HCT116 (cell line): ENCODE results near the gene CIAO2A. TPM values are rescaled to one million over a fixed set of nuclear protein-coding genes. Genes with fewer than 3 reads are reported as not detected.

ENCODE experiments used
- ATAC-seq: fragments of 200-7000 bp; cut with Tn5 transposase; 2 replicates; pipeline ENCODE4 v1.9.1; 2020; ENCODE audit warnings: mild to moderate bottlenecking, moderate library complexity
- BruUV-seq: library from RNA; stranded (reverse); fragments of 400-500 nt; replicated peaks from 2 replicates; lab custom pipeline; 2021; lab: Mats Ljungman, UMichigan
- CTCF ChIA-PET: fragments of 300-600 bp; sonication (Branson Sonifier 250); formaldehyde crosslinking; loops from one replicate; lab custom pipeline; 2021; ENCODE audit warnings: antibody characterized with exemption; lab: Charles Lee
- POLR2A ChIA-PET: fragments of 300-600, 350-600 bp; sonication (Branson Sonifier 250); formaldehyde crosslinking; loops from one replicate; lab custom pipeline; 2021; ENCODE audit warnings: antibody characterized with exemption; lab: Charles Lee
- RAD21 ChIA-PET, 2 experiments: fragments of 300-600 bp; sonication (Branson Sonifier 250); formaldehyde crosslinking; loops; one replicate each; lab custom pipeline; 2023; ENCODE audit warnings: low total read pairs in 2 of 2; ENCODE audit not compliant: uncharacterized antibody in 2 of 2, unreplicated experiment in 2 of 2, low non-redundant PET in 1 of 2; lab: Charles Lee
- DNase-seq: peaks from one replicate; pipeline ENCODE4 v3.0.0-alpha.2; 2010; ENCODE audit warnings: low read depth, low spot score
- H2AFZ ChIP-seq: fragments of 200-600 bp; shearing (Covaris generic), sonication (generic); 2 replicates; pipeline ENCODE4 v1.6.1; 2017; ENCODE audit warnings: low read depth, mixed run types, mixed read lengths, antibody characterized with exemption, low read length; ENCODE audit not compliant: poor library complexity, severe bottlenecking
- H3K27ac ChIP-seq: 2 replicates; pipeline ENCODE4 v1.5.1; 2012; ENCODE audit warnings: low read depth, low read length
- H3K27me3 ChIP-seq: fragments of 200-600 bp; sonication (generic); 2 replicates; pipeline ENCODE4 v1.6.1; 2016; ENCODE audit warnings: mixed run types, low read length, mixed read lengths; ENCODE audit not compliant: insufficient read depth
- H3K36me3 ChIP-seq, 2 experiments: fragments of 200-500 bp in 1 of 2; fragments of 200-600 bp in 1 of 2; sonication (Bioruptor generic) in 1 of 2; sonication (generic) in 1 of 2; 2 replicates each; pipeline versions ENCODE4 v1.5.1 to v1.6.1; 2014 to 2016; ENCODE audit warnings: low read length in 2 of 2, inconsistent platforms in 1 of 2, mixed read lengths in 1 of 2, mixed run types in 1 of 2; ENCODE audit not compliant: insufficient read depth in 2 of 2, control insufficient read depth in 1 of 2
- H3K4me1 ChIP-seq, 2 experiments: fragments of 200-600 bp in 1 of 2; sonication (generic) in 1 of 2; 2 replicates each; pipeline versions ENCODE4 v1.5.1 to v1.6.1; 2012 to 2017; ENCODE audit warnings: low read length in 2 of 2, inconsistent platforms in 1 of 2, mild to moderate bottlenecking in 1 of 2, mixed read lengths in 1 of 2, mixed run types in 1 of 2, moderate library complexity in 1 of 2; ENCODE audit not compliant: insufficient read depth in 2 of 2, control insufficient read depth in 1 of 2
- H3K4me2 ChIP-seq: fragments of 200-600 bp; sonication (generic); 2 replicates; pipeline ENCODE4 v1.6.1; 2017; ENCODE audit warnings: mixed run types, low read length, mixed read lengths
- H3K4me3 ChIP-seq, 2 experiments: fragments of 200-600 bp in 1 of 2; sonication (generic) in 1 of 2; replicated peaks in 1 of 2; 2 replicates each; pipeline ENCODE4 v1.5.1; 2011 to 2016; ENCODE audit warnings: low read length in 2 of 2, control low read depth in 1 of 2, low read depth in 1 of 2, mild to moderate bottlenecking in 1 of 2, mixed read lengths in 1 of 2, mixed run types in 1 of 2
- H3K79me2 ChIP-seq: fragments of 200-600 bp; sonication (generic); 2 replicates; pipeline ENCODE4 v1.6.1; 2017; ENCODE audit warnings: mild to moderate bottlenecking, mixed run types, low read length, moderate library complexity, mixed read lengths; ENCODE audit not compliant: insufficient read depth
- H3K9ac ChIP-seq: fragments of 200-600 bp; sonication (generic); 2 replicates; pipeline ENCODE4 v1.6.1; 2016; ENCODE audit warnings: low read length, mixed read lengths
- H3K9me2 ChIP-seq: fragments of 200-600 bp; sonication (generic), shearing (Covaris generic); 2 replicates; pipeline ENCODE4 v1.6.1; 2017; ENCODE audit warnings: mixed run types, mild to moderate bottlenecking, moderate library complexity; ENCODE audit not compliant: insufficient read depth
- H3K9me3 ChIP-seq, 2 experiments: fragments of 200-500 bp in 1 of 2; fragments of 200-600 bp in 1 of 2; sonication (Bioruptor generic) in 1 of 2; sonication (generic) in 1 of 2; 2 replicates each; pipeline ENCODE4 v1.6.1; 2014 to 2017; ENCODE audit warnings: low read length in 2 of 2, mixed read lengths in 2 of 2, inconsistent platforms in 1 of 2, low read depth in 1 of 2, mild to moderate bottlenecking in 1 of 2, mixed run types in 1 of 2, moderate library complexity in 1 of 2; ENCODE audit not compliant: control insufficient read depth in 1 of 2, insufficient read depth in 1 of 2
- H4K20me1 ChIP-seq: fragments of 200-600 bp; sonication (generic), shearing (Covaris generic); 2 replicates; pipeline ENCODE4 v1.6.1; 2017; ENCODE audit warnings: mixed run types, mild to moderate bottlenecking, moderate library complexity; ENCODE audit not compliant: insufficient read depth
- CBX3 ChIP-seq: IDR thresholded peaks from 2 replicates; pipeline ENCODE4 v1.6.1; 2012; ENCODE audit warnings: low read depth
- EGR1 ChIP-seq: IDR thresholded peaks from 2 replicates; pipeline ENCODE4 v1.6.1; 2012; ENCODE audit warnings: low read depth
- ELF1 ChIP-seq: IDR thresholded peaks from 2 replicates; pipeline ENCODE4 v1.6.1; 2012; ENCODE audit warnings: low read depth, borderline replicate concordance
- FOSL1 ChIP-seq: IDR thresholded peaks from 2 replicates; pipeline ENCODE4 v1.6.1; 2012; ENCODE audit warnings: low read depth
- JUND ChIP-seq: IDR thresholded peaks from 2 replicates; pipeline ENCODE4 v1.6.1; 2012
- POLR2AphosphoS5 ChIP-seq: IDR thresholded peaks from 2 replicates; pipeline ENCODE4 v1.6.1; 2011; ENCODE audit warnings: mild to moderate bottlenecking, low read depth, low read length, moderate library complexity
- REST ChIP-seq: IDR thresholded peaks from 2 replicates; pipeline ENCODE4 v1.6.1; 2012; ENCODE audit warnings: low read depth
- SIN3A ChIP-seq: IDR thresholded peaks from 2 replicates; pipeline ENCODE4 v1.6.1; 2012; ENCODE audit warnings: low read depth
- SP1 ChIP-seq: IDR thresholded peaks from 2 replicates; pipeline ENCODE4 v1.6.1; 2012; ENCODE audit warnings: low read depth
- SRF ChIP-seq: IDR thresholded peaks from 2 replicates; pipeline ENCODE4 v1.6.1; 2012; ENCODE audit warnings: low read depth
- ZFX ChIP-seq: fragments of 450-650 bp; IDR thresholded peaks from 2 replicates; pipeline ENCODE4 v1.6.1; 2017
- ZNF274 ChIP-seq: fragments of 200-500 bp; sonication (Bioruptor generic); IDR thresholded peaks from 2 replicates; pipeline ENCODE4 v1.6.1; 2014; ENCODE audit warnings: mild to moderate bottlenecking, low read depth, low read length, inconsistent platforms
- intact Hi-C: fragments of 100-400 bp; cut with micrococcal nuclease; formaldehyde crosslinking; loops from 2 replicates; pipeline ENCODE4 v1.10.0; 2022
- total RNA-seq: library from RNA; stranded (reverse); gene quantifications from one replicate; pipeline ENCODE4 v1.2.1, GENCODE V29; 2021; ENCODE audit not compliant: unreplicated experiment
- TF ChIP-seq, protein P1 (sequence below): IDR thresholded peaks from 2 replicates; pipeline ENCODE4 v1.6.1; 2011; ENCODE audit warnings: mild to moderate bottlenecking, low read length, moderate library complexity; ENCODE audit not compliant: insufficient replicate concordance; ENCODE audit errors: extremely low read depth
- TF ChIP-seq, protein P2 (sequence below): IDR thresholded peaks from 2 replicates; pipeline ENCODE4 v1.6.1; 2012

CIAO2A gene
- total RNA-seq, 1 experiment from 2014 or later, result 69.3 TPM

- TF ChIP-seq REST (no peak), SIN3A (peak; percentile 73; the same call in 1 of the 2 replicates), EGR1 (peak; percentile 44; the same call in 1 of the 2 replicates), ELF1 (no peak)
- TF ChIP-seq, protein P1, sequence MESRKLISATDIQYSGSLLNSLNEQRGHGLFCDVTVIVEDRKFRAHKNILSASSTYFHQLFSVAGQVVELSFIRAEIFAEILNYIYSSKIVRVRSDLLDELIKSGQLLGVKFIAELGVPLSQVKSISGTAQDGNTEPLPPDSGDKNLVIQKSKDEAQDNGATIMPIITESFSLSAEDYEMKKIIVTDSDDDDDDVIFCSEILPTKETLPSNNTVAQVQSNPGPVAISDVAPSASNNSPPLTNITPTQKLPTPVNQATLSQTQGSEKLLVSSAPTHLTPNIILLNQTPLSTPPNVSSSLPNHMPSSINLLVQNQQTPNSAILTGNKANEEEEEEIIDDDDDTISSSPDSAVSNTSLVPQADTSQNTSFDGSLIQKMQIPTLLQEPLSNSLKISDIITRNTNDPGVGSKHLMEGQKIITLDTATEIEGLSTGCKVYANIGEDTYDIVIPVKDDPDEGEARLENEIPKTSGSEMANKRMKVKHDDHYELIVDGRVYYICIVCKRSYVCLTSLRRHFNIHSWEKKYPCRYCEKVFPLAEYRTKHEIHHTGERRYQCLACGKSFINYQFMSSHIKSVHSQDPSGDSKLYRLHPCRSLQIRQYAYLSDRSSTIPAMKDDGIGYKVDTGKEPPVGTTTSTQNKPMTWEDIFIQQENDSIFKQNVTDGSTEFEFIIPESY, result peak; percentile 59
Measured at GRCh38 chr15:64095795-64096667, 2.4 kb upstream of the CIAO2A start, which contains the start of gene SNX1 (continued).

- DNase-seq, result no peak
- RAD21 ChIA-PET, result no interaction called here
- BruUV-seq, result no TSS peak
- no peak for TF ChIP-seq EGR1
- TF ChIP-seq REST, result no peak
- TF ChIP-seq CBX3, result no peak
- TF ChIP-seq SRF, result no peak
- no peak for TF ChIP-seq ZFX
- TF ChIP-seq POLR2AphosphoS5, result no peak
- no peak for TF ChIP-seq ZNF274
- TF ChIP-seq ELF1, result no peak
- TF ChIP-seq, protein P2, sequence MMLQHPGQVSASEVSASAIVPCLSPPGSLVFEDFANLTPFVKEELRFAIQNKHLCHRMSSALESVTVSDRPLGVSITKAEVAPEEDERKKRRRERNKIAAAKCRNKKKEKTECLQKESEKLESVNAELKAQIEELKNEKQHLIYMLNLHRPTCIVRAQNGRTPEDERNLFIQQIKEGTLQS, result no peak
- TF ChIP-seq FOSL1, result no peak
- TF ChIP-seq SP1, result no peak
- TF ChIP-seq JUND, result no peak
Measured at GRCh38 chr15:64095431-64095794, 1.8 kb upstream of the CIAO2A start.

More at GRCh38 chr15:64095431-64095794, 1.8 kb upstream of the CIAO2A start:
- Histone ChIP-seq H3K4me1 (peaks cover 25 to 37% of the 10 kb centered on the region in 2 experiments), H3K79me2 (peaks cover 77% of the 10 kb centered on the region), H3K27me3 (no peaks in the 10 kb centered on the region), H2AFZ (no peak overlapping the region), H3K4me3 (peak overlapping the region; percentile 85 to 96), H3K9ac (peak overlapping the region; percentile 77), H3K9me2 (no peaks in the 10 kb centered on the region), H3K9me3 (no peaks in the 10 kb centered on the region), H3K27ac (peak overlapping the region; percentile 65), H3K4me2 (peak overlapping the region; percentile 76), H4K20me1 (no peaks in the 10 kb centered on the region), H3K36me3 (no peaks in the 10 kb centered on the region)
- ChIA-PET CTCF (no interaction called here), POLR2A (no interaction called here)
- intact Hi-C loops, result loop anchor here (5.0 kb wide), 1 partner anchor 57 kb away; the partner anchor contains the start of gene SNX22
- no peak for ATAC-seq
